RWPE2 (cell line): ENCODE results near the gene HSPE1.

Source experiments
- ATAC-seq: fragments of 200-7000 bp; cut with Tn5 transposase; 3 replicates; pipeline ENCODE4 v1.9.1; 2021; ENCODE audit warnings: low read depth
- DNase-seq: peaks from one replicate; pipeline ENCODE4 v3.0.0-alpha.2; 2020; ENCODE audit warnings: low spot score
- H3K27ac ChIP-seq: fragments of 450-650 bp; 2 replicates; pipeline ENCODE4 v1.5.1; 2017; ENCODE audit warnings: mild to moderate bottlenecking; ENCODE audit not compliant: poor library complexity, severe bottlenecking
- H3K27me3 ChIP-seq: fragments of 250-450 bp; sonication (Bioruptor Pico); 2 replicates; pipeline ENCODE4 v1.5.1; 2021; ENCODE audit warnings: mild to moderate bottlenecking, moderate library complexity; ENCODE audit not compliant: insufficient read depth, poor library complexity, severe bottlenecking
- H3K36me3 ChIP-seq: fragments of 250-450 bp; sonication (Bioruptor Pico); 2 replicates; pipeline ENCODE4 v1.5.1; 2020; ENCODE audit warnings: low read depth, mild to moderate bottlenecking, moderate library complexity
- H3K4me1 ChIP-seq: fragments of 250-450 bp; sonication (Bioruptor Pico); 2 replicates; pipeline ENCODE4 v1.5.1; 2021; ENCODE audit warnings: mild to moderate bottlenecking, moderate library complexity; ENCODE audit not compliant: insufficient read depth, poor library complexity, severe bottlenecking
- H3K4me3 ChIP-seq: fragments of 250-450 bp; sonication (Bioruptor Pico); 2 replicates; pipeline ENCODE4 v1.5.1; 2021; ENCODE audit warnings: mild to moderate bottlenecking, moderate library complexity; ENCODE audit not compliant: severe bottlenecking
- H3K9me3 ChIP-seq: fragments of 250-450 bp; sonication (Bioruptor Pico); 2 replicates; pipeline ENCODE4 v1.5.1; 2021; ENCODE audit warnings: mild to moderate bottlenecking, moderate library complexity; ENCODE audit not compliant: severe bottlenecking
- TF ChIP-seq, protein P1 (sequence below): fragments of 450-650 bp; IDR thresholded peaks from one replicate; pipeline ENCODE4 v1.5.1; 2017; ENCODE audit warnings: mild to moderate bottlenecking, moderate library complexity; ENCODE audit not compliant: poor library complexity, severe bottlenecking

HSPE1 gene

DNA sequence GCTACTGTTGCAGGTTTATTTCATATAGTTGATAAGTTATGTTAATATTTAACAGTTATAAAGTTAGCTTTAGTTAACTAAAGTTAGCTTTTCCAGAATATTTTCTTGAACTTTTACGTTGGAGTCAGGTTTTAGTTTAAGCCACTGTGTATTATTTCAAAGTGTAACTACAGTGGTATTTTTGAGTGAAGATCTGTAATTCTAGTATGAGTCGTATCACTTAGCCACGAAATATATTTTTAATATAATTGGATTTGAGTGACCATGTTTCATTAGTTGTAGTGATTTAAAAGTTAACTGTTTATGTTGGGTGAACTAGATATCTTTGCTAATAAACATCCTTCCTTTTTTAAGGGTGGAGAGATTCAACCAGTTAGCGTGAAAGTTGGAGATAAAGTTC is 2.5 kb downstream of the HSPE1 start:
- peaks cover 15% of the 10 kb centered on the region for H3K4me1 ChIP-seq
- ATAC-seq, result no peak
- no peaks in the 10 kb centered on the region for H3K27me3 ChIP-seq
- no peaks in the 10 kb centered on the region for H3K9me3 ChIP-seq
- H3K4me3 ChIP-seq, result no peak overlapping the region
- DNase-seq, result no peak
- H3K36me3 ChIP-seq, result peaks cover 52% of the 10 kb centered on the region
- TF ChIP-seq, protein P1, sequence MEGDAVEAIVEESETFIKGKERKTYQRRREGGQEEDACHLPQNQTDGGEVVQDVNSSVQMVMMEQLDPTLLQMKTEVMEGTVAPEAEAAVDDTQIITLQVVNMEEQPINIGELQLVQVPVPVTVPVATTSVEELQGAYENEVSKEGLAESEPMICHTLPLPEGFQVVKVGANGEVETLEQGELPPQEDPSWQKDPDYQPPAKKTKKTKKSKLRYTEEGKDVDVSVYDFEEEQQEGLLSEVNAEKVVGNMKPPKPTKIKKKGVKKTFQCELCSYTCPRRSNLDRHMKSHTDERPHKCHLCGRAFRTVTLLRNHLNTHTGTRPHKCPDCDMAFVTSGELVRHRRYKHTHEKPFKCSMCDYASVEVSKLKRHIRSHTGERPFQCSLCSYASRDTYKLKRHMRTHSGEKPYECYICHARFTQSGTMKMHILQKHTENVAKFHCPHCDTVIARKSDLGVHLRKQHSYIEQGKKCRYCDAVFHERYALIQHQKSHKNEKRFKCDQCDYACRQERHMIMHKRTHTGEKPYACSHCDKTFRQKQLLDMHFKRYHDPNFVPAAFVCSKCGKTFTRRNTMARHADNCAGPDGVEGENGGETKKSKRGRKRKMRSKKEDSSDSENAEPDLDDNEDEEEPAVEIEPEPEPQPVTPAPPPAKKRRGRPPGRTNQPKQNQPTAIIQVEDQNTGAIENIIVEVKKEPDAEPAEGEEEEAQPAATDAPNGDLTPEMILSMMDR, result no peak
- no peak overlapping the region for H3K27ac ChIP-seq

DNA sequence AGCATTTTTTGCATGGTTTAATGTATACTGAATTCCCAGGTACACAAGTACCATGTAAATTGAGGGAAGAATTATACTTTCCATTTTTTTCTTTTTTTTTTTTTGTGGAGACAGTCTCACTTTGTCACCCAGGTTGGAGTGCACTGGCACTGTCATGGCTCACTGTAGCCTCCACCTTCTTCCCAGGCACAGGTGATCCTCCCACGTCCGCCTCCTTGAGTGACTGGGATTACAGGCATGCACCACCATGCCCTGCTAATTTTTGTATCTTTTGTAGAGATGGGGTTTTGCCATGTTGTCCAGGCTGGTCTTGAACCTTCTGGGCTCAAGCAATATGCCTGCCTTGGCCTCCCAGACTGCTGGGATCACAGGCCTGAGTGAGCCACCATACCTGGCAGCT is 3.8 kb downstream of the HSPE1 start:
- Histone ChIP-seq H3K4me1 (peaks cover 11% of the 10 kb centered on the region), H3K36me3 (peaks cover 39% of the 10 kb centered on the region), H3K4me3 (no peak overlapping the region), H3K27me3 (no peaks in the 10 kb centered on the region), H3K27ac (no peak overlapping the region), H3K9me3 (no peaks in the 10 kb centered on the region)
- no peak for ATAC-seq
- DNase-seq, result no peak
- TF ChIP-seq, protein P1, result no peak

DNA sequence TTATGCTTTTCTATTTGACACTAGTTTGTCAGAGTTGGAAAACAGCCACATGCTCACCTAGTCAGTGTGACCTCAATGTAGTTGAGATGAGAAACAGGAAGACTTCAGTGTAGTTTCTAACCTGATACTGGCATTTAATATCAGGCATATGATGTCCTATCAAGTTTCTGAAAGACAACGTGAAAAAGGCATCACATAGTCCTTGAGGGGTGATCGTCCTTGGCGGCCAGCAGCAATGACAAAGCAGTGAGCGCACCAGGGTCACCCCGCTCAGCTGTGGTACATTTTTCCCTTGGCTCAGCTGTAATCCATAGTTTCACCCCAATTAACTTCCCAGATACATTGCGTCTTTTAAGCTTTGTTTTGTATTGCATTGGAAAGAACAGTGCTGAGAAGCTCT is 4.3 kb downstream of the HSPE1 start:
- DNase-seq (no peak), ATAC-seq (no peak)
- peaks cover 39% of the 10 kb centered on the region for H3K36me3 ChIP-seq
- TF ChIP-seq, protein P1, result no peak
- no peak overlapping the region for H3K4me3 ChIP-seq
- H3K27ac ChIP-seq, result no peak overlapping the region
- peaks cover 11% of the 10 kb centered on the region for H3K4me1 ChIP-seq
- H3K9me3 ChIP-seq, result no peaks in the 10 kb centered on the region
- no peaks in the 10 kb centered on the region for H3K27me3 ChIP-seq

DNA sequence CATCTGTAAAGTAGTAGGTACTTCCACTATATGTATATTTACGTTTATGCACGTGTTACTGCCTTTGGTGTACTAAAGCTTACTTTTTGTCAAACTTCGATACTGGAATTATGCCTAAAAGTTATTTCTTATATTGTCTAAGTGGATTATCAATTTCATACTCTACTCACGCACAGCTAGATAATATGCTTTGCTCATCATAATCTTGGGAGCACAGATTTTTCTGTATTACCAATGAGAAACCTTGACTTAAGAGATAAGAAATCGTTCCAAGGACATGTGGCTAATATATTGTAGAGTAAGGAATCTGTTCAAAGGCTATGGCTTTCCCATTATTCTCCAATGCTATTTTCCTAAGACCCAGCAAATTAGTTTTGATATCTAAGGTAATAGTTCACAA is 6.5 kb downstream of the HSPE1 start:
- Histone ChIP-seq H3K4me3 (no peak overlapping the region), H3K36me3 (peaks cover 31% of the 10 kb centered on the region), H3K27me3 (no peaks in the 10 kb centered on the region), H3K4me1 (peaks cover 8% of the 10 kb centered on the region), H3K27ac (no peak overlapping the region), H3K9me3 (no peaks in the 10 kb centered on the region)
- TF ChIP-seq, protein P1, result no peak
- ATAC-seq (no peak), DNase-seq (no peak)

DNA sequence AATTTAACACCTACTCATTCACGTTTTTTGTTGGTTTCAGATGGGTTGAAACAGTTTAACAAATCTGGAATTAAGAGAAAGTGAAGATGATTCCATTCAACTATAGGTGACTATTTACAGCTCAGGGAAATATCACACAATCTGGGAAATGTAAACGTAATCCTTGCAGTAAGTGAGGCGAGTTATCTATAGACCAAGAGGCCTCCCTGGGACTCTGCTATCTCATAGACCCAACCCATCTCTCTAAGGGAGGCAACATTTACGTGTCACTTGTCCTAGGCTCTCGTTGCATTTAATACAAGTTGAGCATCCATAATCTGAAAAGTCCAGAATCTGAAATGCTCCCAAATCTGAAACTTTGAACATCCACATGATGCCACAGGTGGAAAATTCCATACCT is 13.7 kb downstream of the HSPE1 start:
- ATAC-seq (no peak), DNase-seq (no peak)
- TF ChIP-seq, protein P1, result no peak
- Histone ChIP-seq H3K27me3 (no peaks in the 10 kb centered on the region), H3K9me3 (no peaks in the 10 kb centered on the region), H3K4me1 (peaks cover 5% of the 10 kb centered on the region), H3K4me3 (no peak overlapping the region), H3K27ac (no peak overlapping the region), H3K36me3 (no peaks in the 10 kb centered on the region)
